HCT116 (cell line): Measurements from ENCODE around the gene ZSCAN9. TPM values are rescaled to one million over a fixed set of nuclear protein-coding genes. Genes with fewer than 3 reads are reported as not detected.

Experiments used
- ATAC-seq: fragments of 200-7000 bp; cut with Tn5 transposase; 2 replicates; pipeline ENCODE4 v1.9.1; 2020; ENCODE audit warnings: mild to moderate bottlenecking, moderate library complexity
- BruUV-seq: library from RNA; stranded (reverse); fragments of 400-500 nt; replicated peaks from 2 replicates; lab custom pipeline; 2021; lab: Mats Ljungman, UMichigan
- CTCF ChIA-PET: fragments of 300-600 bp; sonication (Branson Sonifier 250); formaldehyde crosslinking; loops from one replicate; lab custom pipeline; 2021; ENCODE audit warnings: antibody characterized with exemption; lab: Charles Lee
- POLR2A ChIA-PET: fragments of 300-600, 350-600 bp; sonication (Branson Sonifier 250); formaldehyde crosslinking; loops from one replicate; lab custom pipeline; 2021; ENCODE audit warnings: antibody characterized with exemption; lab: Charles Lee
- RAD21 ChIA-PET, 2 experiments: fragments of 300-600 bp; sonication (Branson Sonifier 250); formaldehyde crosslinking; loops; one replicate each; lab custom pipeline; 2023; ENCODE audit warnings: low total read pairs in 2 of 2; ENCODE audit not compliant: uncharacterized antibody in 2 of 2, unreplicated experiment in 2 of 2, low non-redundant PET in 1 of 2; lab: Charles Lee
- DNase-seq: peaks from one replicate; pipeline ENCODE4 v3.0.0-alpha.2; 2010; ENCODE audit warnings: low read depth, low spot score
- H2AFZ ChIP-seq: fragments of 200-600 bp; shearing (Covaris generic), sonication (generic); 2 replicates; pipeline ENCODE4 v1.6.1; 2017; ENCODE audit warnings: low read depth, mixed run types, mixed read lengths, antibody characterized with exemption, low read length; ENCODE audit not compliant: poor library complexity, severe bottlenecking
- H3K27ac ChIP-seq: 2 replicates; pipeline ENCODE4 v1.5.1; 2012; ENCODE audit warnings: low read depth, low read length
- H3K27me3 ChIP-seq: fragments of 200-600 bp; sonication (generic); 2 replicates; pipeline ENCODE4 v1.6.1; 2016; ENCODE audit warnings: mixed run types, low read length, mixed read lengths; ENCODE audit not compliant: insufficient read depth
- H3K36me3 ChIP-seq, 2 experiments: fragments of 200-500 bp in 1 of 2; fragments of 200-600 bp in 1 of 2; sonication (Bioruptor generic) in 1 of 2; sonication (generic) in 1 of 2; 2 replicates each; pipeline versions ENCODE4 v1.5.1 to v1.6.1; 2014 to 2016; ENCODE audit warnings: low read length in 2 of 2, inconsistent platforms in 1 of 2, mixed read lengths in 1 of 2, mixed run types in 1 of 2; ENCODE audit not compliant: insufficient read depth in 2 of 2, control insufficient read depth in 1 of 2
- H3K4me1 ChIP-seq, 2 experiments: fragments of 200-600 bp in 1 of 2; sonication (generic) in 1 of 2; 2 replicates each; pipeline versions ENCODE4 v1.5.1 to v1.6.1; 2012 to 2017; ENCODE audit warnings: low read length in 2 of 2, inconsistent platforms in 1 of 2, mild to moderate bottlenecking in 1 of 2, mixed read lengths in 1 of 2, mixed run types in 1 of 2, moderate library complexity in 1 of 2; ENCODE audit not compliant: insufficient read depth in 2 of 2, control insufficient read depth in 1 of 2
- H3K4me2 ChIP-seq: fragments of 200-600 bp; sonication (generic); 2 replicates; pipeline ENCODE4 v1.6.1; 2017; ENCODE audit warnings: mixed run types, low read length, mixed read lengths
- H3K4me3 ChIP-seq, 2 experiments: fragments of 200-600 bp in 1 of 2; sonication (generic) in 1 of 2; replicated peaks in 1 of 2; 2 replicates each; pipeline ENCODE4 v1.5.1; 2011 to 2016; ENCODE audit warnings: low read length in 2 of 2, control low read depth in 1 of 2, low read depth in 1 of 2, mild to moderate bottlenecking in 1 of 2, mixed read lengths in 1 of 2, mixed run types in 1 of 2
- H3K79me2 ChIP-seq: fragments of 200-600 bp; sonication (generic); 2 replicates; pipeline ENCODE4 v1.6.1; 2017; ENCODE audit warnings: mild to moderate bottlenecking, mixed run types, low read length, moderate library complexity, mixed read lengths; ENCODE audit not compliant: insufficient read depth
- H3K9ac ChIP-seq: fragments of 200-600 bp; sonication (generic); 2 replicates; pipeline ENCODE4 v1.6.1; 2016; ENCODE audit warnings: low read length, mixed read lengths
- H3K9me2 ChIP-seq: fragments of 200-600 bp; sonication (generic), shearing (Covaris generic); 2 replicates; pipeline ENCODE4 v1.6.1; 2017; ENCODE audit warnings: mixed run types, mild to moderate bottlenecking, moderate library complexity; ENCODE audit not compliant: insufficient read depth
- H3K9me3 ChIP-seq, 2 experiments: fragments of 200-500 bp in 1 of 2; fragments of 200-600 bp in 1 of 2; sonication (Bioruptor generic) in 1 of 2; sonication (generic) in 1 of 2; 2 replicates each; pipeline ENCODE4 v1.6.1; 2014 to 2017; ENCODE audit warnings: low read length in 2 of 2, mixed read lengths in 2 of 2, inconsistent platforms in 1 of 2, low read depth in 1 of 2, mild to moderate bottlenecking in 1 of 2, mixed run types in 1 of 2, moderate library complexity in 1 of 2; ENCODE audit not compliant: control insufficient read depth in 1 of 2, insufficient read depth in 1 of 2
- H4K20me1 ChIP-seq: fragments of 200-600 bp; sonication (generic), shearing (Covaris generic); 2 replicates; pipeline ENCODE4 v1.6.1; 2017; ENCODE audit warnings: mixed run types, mild to moderate bottlenecking, moderate library complexity; ENCODE audit not compliant: insufficient read depth
- CBX3 ChIP-seq: IDR thresholded peaks from 2 replicates; pipeline ENCODE4 v1.6.1; 2012; ENCODE audit warnings: low read depth
- CEBPB ChIP-seq: IDR thresholded peaks from 2 replicates; pipeline ENCODE4 v1.6.1; 2012; ENCODE audit warnings: low read depth
- EGR1 ChIP-seq: IDR thresholded peaks from 2 replicates; pipeline ENCODE4 v1.6.1; 2012; ENCODE audit warnings: low read depth
- FOSL1 ChIP-seq: IDR thresholded peaks from 2 replicates; pipeline ENCODE4 v1.6.1; 2012; ENCODE audit warnings: low read depth
- RAD21 ChIP-seq: IDR thresholded peaks from 2 replicates; pipeline ENCODE4 v1.6.1; 2012; ENCODE audit warnings: low read depth, mild to moderate bottlenecking
- YY1 ChIP-seq: IDR thresholded peaks from 2 replicates; pipeline ENCODE4 v1.6.1; 2011; ENCODE audit warnings: low read length, low read depth, moderate library complexity, mild to moderate bottlenecking; ENCODE audit not compliant: insufficient replicate concordance; ENCODE audit errors: extremely low read depth
- ZNF274 ChIP-seq: fragments of 200-500 bp; sonication (Bioruptor generic); IDR thresholded peaks from 2 replicates; pipeline ENCODE4 v1.6.1; 2014; ENCODE audit warnings: mild to moderate bottlenecking, low read depth, low read length, inconsistent platforms
- intact Hi-C: fragments of 100-400 bp; cut with micrococcal nuclease; formaldehyde crosslinking; loops from 2 replicates; pipeline ENCODE4 v1.10.0; 2022
- total RNA-seq: library from RNA; stranded (reverse); gene quantifications from one replicate; pipeline ENCODE4 v1.2.1, GENCODE V29; 2021; ENCODE audit not compliant: unreplicated experiment
- TF ChIP-seq, protein P1 (sequence below): IDR thresholded peaks from 2 replicates; pipeline ENCODE4 v1.6.1; 2011; ENCODE audit warnings: mild to moderate bottlenecking, low read length, moderate library complexity; ENCODE audit not compliant: insufficient replicate concordance; ENCODE audit errors: extremely low read depth
- TF ChIP-seq, protein P2 (sequence below): IDR thresholded peaks from 2 replicates; pipeline ENCODE4 v1.6.1; 2012
- TF ChIP-seq, protein P3 (sequence below): IDR thresholded peaks from 2 replicates; pipeline ENCODE4 v1.6.1; 2012; ENCODE audit warnings: low read depth
- TF ChIP-seq, protein P4 (sequence below), 3 experiments: fragments of 200-600 bp in 1 of 3; sonication (generic) in 1 of 3; IDR thresholded peaks in 2 of 3; conservative IDR thresholded peaks in 1 of 3; 2 replicates each; pipeline ENCODE4 v1.5.1; 2012 to 2017; ENCODE audit warnings: low read depth in 2 of 3, low read length in 2 of 3, antibody characterized with exemption in 1 of 3, borderline replicate concordance in 1 of 3, control low read depth in 1 of 3, mild to moderate bottlenecking in 1 of 3, mixed read lengths in 1 of 3, mixed run types in 1 of 3, moderate library complexity in 1 of 3; ENCODE audit not compliant: insufficient read depth in 1 of 3

Gene ZSCAN9
- total RNA-seq, 1 experiment from 2014 or later, result 10.8 TPM

DNA sequence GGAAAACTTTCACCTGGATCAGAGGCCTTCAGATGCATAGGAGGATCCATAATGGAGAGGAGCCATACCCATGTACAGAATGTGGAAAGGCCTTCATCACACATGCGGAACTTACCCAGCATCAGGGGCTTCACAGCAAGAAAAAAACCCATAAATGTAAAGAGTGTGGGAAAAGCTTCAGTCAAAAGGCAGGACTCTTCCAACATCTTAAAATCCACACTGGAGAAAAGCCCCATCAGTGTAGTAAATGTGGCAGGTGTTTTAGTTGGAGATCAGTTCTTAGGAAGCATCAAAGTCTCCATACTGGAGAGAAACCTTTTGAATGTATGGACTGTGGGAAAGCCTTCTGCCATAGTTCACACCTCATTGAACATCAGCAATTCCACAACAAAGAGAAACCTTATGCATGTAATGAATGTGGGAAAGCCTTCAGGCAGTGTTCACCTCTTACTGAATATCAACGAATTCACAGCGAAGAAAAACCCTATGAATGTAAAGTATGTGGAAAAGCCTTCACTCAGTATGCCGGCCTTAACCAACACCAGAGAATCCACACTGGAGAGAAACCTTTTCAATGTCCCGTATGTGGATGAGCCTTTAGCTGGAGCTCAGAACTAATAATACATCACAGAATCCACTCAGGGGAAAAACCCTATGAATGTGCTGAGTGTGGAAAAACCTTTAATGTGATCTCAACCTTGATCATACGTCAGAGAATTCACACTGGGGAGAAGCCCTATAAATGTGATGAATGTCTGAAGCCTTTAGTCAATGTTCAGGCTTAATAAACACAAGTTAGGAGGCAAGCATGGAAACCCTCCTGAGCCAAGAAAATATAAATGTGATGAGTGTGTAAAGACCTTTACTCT, 36.7 kb upstream of the ZSCAN9 start:
- CTCF ChIA-PET, result no interaction called here
- H3K9ac ChIP-seq, result no peak overlapping the region
- DNase-seq, result no peak
- RAD21 ChIA-PET, result no interaction called here
- H3K4me2 ChIP-seq, result no peak overlapping the region
- no peak overlapping the region for H3K27ac ChIP-seq
- intact Hi-C loops, result no loop called here
- H4K20me1 ChIP-seq, result no peaks in the 10 kb centered on the region
- no peak overlapping the region for H3K4me3 ChIP-seq
- H3K79me2 ChIP-seq, result no peaks in the 10 kb centered on the region
- no peaks in the 10 kb centered on the region for H3K4me1 ChIP-seq
- BruUV-seq, result no TSS peak
- TF ChIP-seq EGR1 (no peak), CEBPB (no peak), ZNF274 (no peak), RAD21 (no peak), CBX3 (no peak), YY1 (no peak), FOSL1 (no peak)
- TF ChIP-seq, protein P1, sequence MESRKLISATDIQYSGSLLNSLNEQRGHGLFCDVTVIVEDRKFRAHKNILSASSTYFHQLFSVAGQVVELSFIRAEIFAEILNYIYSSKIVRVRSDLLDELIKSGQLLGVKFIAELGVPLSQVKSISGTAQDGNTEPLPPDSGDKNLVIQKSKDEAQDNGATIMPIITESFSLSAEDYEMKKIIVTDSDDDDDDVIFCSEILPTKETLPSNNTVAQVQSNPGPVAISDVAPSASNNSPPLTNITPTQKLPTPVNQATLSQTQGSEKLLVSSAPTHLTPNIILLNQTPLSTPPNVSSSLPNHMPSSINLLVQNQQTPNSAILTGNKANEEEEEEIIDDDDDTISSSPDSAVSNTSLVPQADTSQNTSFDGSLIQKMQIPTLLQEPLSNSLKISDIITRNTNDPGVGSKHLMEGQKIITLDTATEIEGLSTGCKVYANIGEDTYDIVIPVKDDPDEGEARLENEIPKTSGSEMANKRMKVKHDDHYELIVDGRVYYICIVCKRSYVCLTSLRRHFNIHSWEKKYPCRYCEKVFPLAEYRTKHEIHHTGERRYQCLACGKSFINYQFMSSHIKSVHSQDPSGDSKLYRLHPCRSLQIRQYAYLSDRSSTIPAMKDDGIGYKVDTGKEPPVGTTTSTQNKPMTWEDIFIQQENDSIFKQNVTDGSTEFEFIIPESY, result no peak
- TF ChIP-seq, protein P2, sequence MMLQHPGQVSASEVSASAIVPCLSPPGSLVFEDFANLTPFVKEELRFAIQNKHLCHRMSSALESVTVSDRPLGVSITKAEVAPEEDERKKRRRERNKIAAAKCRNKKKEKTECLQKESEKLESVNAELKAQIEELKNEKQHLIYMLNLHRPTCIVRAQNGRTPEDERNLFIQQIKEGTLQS, result no peak
- TF ChIP-seq, protein P3, sequence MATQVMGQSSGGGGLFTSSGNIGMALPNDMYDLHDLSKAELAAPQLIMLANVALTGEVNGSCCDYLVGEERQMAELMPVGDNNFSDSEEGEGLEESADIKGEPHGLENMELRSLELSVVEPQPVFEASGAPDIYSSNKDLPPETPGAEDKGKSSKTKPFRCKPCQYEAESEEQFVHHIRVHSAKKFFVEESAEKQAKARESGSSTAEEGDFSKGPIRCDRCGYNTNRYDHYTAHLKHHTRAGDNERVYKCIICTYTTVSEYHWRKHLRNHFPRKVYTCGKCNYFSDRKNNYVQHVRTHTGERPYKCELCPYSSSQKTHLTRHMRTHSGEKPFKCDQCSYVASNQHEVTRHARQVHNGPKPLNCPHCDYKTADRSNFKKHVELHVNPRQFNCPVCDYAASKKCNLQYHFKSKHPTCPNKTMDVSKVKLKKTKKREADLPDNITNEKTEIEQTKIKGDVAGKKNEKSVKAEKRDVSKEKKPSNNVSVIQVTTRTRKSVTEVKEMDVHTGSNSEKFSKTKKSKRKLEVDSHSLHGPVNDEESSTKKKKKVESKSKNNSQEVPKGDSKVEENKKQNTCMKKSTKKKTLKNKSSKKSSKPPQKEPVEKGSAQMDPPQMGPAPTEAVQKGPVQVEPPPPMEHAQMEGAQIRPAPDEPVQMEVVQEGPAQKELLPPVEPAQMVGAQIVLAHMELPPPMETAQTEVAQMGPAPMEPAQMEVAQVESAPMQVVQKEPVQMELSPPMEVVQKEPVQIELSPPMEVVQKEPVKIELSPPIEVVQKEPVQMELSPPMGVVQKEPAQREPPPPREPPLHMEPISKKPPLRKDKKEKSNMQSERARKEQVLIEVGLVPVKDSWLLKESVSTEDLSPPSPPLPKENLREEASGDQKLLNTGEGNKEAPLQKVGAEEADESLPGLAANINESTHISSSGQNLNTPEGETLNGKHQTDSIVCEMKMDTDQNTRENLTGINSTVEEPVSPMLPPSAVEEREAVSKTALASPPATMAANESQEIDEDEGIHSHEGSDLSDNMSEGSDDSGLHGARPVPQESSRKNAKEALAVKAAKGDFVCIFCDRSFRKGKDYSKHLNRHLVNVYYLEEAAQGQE, result no peak
- TF ChIP-seq, protein P4, sequence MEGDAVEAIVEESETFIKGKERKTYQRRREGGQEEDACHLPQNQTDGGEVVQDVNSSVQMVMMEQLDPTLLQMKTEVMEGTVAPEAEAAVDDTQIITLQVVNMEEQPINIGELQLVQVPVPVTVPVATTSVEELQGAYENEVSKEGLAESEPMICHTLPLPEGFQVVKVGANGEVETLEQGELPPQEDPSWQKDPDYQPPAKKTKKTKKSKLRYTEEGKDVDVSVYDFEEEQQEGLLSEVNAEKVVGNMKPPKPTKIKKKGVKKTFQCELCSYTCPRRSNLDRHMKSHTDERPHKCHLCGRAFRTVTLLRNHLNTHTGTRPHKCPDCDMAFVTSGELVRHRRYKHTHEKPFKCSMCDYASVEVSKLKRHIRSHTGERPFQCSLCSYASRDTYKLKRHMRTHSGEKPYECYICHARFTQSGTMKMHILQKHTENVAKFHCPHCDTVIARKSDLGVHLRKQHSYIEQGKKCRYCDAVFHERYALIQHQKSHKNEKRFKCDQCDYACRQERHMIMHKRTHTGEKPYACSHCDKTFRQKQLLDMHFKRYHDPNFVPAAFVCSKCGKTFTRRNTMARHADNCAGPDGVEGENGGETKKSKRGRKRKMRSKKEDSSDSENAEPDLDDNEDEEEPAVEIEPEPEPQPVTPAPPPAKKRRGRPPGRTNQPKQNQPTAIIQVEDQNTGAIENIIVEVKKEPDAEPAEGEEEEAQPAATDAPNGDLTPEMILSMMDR (IDR thresholded peaks at IDR 0.05 in 2 of 3, conservative IDR thresholded peaks at IDR 0.05 in 1 of 3; ENCODE audit: borderline replicate concordance in 1 of 3, insufficient read depth in 1 of 3, low read depth in 2 of 3, low read length in 2 of 3), result no peak
- TF ChIP-seq, all 23 proteins: peak for 0
- Histone ChIP-seq H2AFZ (no peak overlapping the region), H3K27me3 (no peaks in the 10 kb centered on the region), H3K36me3 (no peaks in the 10 kb centered on the region), H3K9me2 (no peaks in the 10 kb centered on the region), H3K9me3 (peaks cover 20 to 24% of the 10 kb centered on the region in 2 experiments; a peak in 3 of 4 replicates)
- POLR2A ChIA-PET, result no interaction called here
- no peak for ATAC-seq
